Right ventricle myocardium inferior (tissue), 1 donor: Measurements from ENCODE around the gene DPYSL3. TPM values are rescaled to one million over a fixed set of nuclear protein-coding genes. Genes with fewer than 3 reads are reported as not detected.

Experiments
- ATAC-seq: fragments of 200-7000 bp; cut with Tn5 transposase; one replicate; pipeline ENCODE4 v1.9.1; 2020; ENCODE audit warnings: mild to moderate bottlenecking, moderate library complexity
- DNase-seq: peaks from one replicate; pipeline ENCODE4 v3.0.0; 2021; ENCODE audit errors: missing footprints
- intact Hi-C: fragments of 100-400 bp; cut with DNase I; formaldehyde crosslinking; loops from one replicate; pipeline ENCODE4 v1.11.0; 2022
- total RNA-seq: library from RNA; stranded (reverse); fragmentation: NEBNext Ultra II Directional; extraction: Animal tissue kit (Norgen Biotek cat#: 25700); gene quantifications from one replicate; pipeline ENCODE4 v1.2.1, GENCODE V29; 2021
- donor health status: DM: no; HTN: yes; CAD: no; lungs with severe emphysema.

Gene DPYSL3
- total RNA-seq, 1 donor from 2014 or later, result 22.1 TPM

DNA sequence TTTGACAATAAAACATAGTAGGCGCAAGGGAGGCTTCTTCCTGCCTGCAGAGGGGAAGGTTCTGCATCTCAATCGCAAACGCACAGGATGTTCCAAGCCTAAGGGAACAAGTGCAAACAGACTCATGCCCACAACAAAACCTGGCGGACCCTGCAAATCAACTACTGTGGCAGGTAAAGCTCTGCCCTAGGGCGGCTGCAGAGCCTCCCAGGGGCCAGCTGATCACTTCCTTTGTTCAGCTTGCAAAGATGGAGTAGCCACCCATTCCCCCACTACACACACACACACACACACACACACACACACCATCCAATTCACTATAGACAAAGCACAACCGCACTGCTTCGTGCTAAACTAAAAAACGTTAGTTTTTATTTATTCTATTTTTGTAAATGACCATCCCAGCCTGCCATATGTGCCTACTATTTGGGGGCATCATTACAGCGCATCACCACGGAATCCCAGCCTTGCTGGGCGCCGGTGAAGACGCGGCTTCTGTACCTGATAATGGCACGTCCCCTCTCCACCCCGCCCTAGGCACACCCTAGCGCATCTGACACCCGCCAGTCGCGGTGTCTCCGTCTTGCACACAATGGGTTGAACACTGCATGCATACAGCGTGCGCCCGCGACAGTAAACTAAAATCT lies 57.6 kb downstream of the DPYSL3 start:
- intact Hi-C loops, result loop anchor here (5.0 kb wide), 3 partner anchors 50 to 125 kb away; no protein-coding TSS in a partner anchor
- ATAC-seq (no peak), DNase-seq (no peak)

DNA sequence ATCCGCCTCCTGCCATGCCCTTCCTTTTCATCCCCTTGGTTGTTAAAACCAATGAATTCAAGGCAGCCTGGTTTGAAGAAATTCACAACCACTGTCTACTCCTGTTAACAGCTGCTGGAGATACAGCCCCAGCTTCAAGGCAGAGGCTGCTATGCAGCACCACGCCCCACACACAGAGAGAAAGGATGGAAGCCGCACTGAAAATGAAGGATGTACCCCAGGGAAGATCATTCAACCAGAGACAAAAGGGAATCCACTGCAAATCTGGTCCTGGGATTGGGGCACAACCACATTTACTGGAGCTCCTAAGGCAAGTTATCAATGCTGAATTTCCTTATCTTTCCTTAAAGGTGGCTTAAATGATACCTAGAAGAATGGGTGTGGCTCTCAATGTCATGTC lies 58.7 kb downstream of the DPYSL3 start:
- ATAC-seq (no peak), DNase-seq (no peak)
- intact Hi-C loops, result loop anchor here (5.0 kb wide), 3 partner anchors 49 to 126 kb away; no protein-coding TSS in a partner anchor

GRCh38 chr5:147450606-147451005 lies 59.3 kb downstream of the DPYSL3 start:
- DNase-seq (no peak), ATAC-seq (no peak)
- intact Hi-C loops, result loop anchor here (5.0 kb wide), 3 partner anchors 48 to 127 kb away; no protein-coding TSS in a partner anchor

DNA sequence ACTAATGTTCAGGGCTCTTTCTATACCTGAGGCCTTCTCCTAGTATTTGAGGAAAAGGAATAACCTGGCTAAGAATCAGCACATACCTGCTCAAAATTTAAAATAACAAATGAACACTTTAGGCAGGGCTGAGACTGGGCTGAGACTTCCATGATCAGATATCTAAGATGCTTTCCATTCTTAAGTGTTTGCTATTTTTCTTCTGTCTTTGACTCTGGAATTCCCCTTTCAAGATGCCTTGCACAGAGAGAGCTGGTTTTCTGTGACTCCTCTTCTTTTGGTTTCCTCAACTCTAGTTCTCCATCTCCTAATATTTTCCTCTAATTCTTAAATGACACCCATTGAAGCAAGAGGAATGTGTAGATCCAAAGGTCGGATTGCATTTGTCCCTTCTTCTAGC lies 61.1 kb downstream of the DPYSL3 start:
- ATAC-seq (no peak), DNase-seq (no peak)
- intact Hi-C loops, result no loop called here

DNA sequence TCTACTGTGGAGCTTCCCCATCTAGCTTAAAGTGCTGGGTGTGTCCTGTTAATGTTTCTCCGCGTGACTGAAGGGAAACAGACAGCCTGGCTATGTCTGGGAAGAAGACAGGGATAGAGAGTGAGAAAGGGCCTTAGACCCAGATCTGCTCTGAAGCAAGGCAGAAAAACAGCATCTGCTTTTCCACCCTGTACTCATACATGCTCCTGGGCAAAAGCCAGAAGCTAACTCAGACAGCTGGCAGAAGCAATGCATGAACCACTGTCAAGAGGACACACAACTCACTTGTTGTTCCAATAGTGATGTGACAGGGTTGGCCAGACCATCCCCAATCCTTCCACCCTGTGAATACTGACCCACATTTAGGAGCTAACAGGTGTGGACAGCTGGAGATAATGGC lies 63.3 kb downstream of the DPYSL3 start:
- ATAC-seq, result peak; percentile 84
- no peak for DNase-seq
- intact Hi-C loops, result no loop called here

DNA sequence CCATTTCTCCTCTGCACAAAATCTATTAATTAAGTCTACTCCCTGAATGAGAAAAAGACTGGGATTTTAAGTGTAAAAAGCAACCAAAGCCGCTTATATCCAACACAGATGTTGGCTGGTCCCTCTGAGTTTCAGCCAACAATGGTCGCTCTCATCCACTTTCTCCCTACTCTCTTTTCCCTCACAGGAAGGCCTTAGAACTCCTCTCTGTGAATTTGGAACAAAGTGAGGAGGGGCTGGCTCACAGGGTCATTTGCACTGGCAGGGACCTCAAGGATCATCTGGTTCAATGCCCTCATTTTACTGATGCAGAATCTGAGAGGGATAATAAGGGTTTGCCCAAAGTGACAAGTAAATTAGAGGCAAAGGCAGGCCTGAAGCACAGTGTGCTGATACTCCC lies 64.0 kb downstream of the DPYSL3 start:
- ATAC-seq, result peak; percentile 11
- intact Hi-C loops, result no loop called here
- no peak for DNase-seq

DNA sequence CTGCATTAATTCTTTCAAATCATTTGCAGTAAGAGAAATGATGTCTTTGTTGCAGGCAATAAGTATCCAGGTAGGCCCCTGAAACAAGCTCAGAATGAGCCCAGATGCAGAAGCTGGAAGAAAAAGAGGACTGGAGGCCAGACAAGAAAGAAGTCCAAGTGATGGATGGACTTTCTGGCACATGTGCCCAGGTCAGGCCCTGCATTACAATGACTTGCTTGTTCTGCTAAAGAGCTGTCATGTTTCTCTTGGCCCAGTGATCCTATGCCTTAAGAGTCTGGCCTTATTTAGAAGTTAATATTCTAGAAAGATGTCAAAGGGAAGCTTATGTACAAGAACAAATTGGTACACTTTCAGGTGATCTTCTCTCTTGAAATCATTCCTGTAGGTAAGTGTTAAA lies 64.8 kb downstream of the DPYSL3 start:
- intact Hi-C loops, result no loop called here
- peak; percentile 71 for ATAC-seq
- no peak for DNase-seq

- DNase-seq, result no peak
- peak; percentile 40 for ATAC-seq
- intact Hi-C loops, result no loop called here
These were observed 67.6 kb downstream of the DPYSL3 start for GRCh38 chr5:147442224-147442623.

- DNase-seq (no peak), ATAC-seq (no peak)
- intact Hi-C loops, result no loop called here
These were observed 68.6 kb downstream of the DPYSL3 start for GRCh38 chr5:147441191-147441695.

DNA sequence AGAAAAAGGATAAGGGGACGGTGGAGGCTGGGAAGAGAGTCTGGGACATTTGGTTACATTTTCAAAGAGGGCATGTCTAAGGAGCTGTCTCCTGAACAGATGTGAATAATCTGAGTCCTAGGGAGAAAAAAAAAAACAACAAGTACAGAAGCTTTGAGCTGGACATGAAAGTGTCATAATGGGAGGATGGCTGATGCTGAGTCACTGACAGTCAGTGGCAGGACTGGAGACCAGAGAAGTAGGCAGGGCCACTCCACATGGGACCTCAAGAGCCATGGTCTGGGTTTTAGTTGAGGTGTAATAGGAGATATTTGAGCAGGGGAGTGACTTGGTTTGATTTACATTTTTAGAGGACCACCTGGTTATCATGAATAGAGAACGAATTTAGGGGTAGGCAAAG lies 70.6 kb downstream of the DPYSL3 start:
- intact Hi-C loops, result no loop called here
- no peak for DNase-seq
- ATAC-seq, result peak; percentile 32

DNA sequence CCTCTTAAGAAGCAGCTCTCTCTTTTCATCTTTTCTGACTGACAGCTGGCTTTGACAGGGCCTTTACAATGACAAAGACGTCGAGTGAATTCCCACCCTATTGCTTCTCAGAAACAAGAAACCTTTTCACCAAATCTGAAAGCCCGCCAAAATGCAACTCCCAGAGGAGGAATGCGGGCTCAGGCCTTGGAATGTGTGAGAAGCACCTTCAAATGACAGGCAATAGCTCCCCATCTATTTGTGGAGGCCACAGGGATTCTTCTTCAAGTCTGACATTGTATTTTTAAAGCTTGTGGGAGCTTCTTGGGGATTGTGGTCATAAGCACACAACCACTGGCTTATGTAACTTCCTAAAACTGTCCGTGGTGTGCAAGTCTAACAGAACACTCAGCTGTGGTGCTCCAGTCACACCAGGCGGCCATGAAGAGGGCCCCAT lies 72.7 kb downstream of the DPYSL3 start:
- ATAC-seq, result no peak
- intact Hi-C loops, result no loop called here
- no peak for DNase-seq

GRCh38 chr5:147436596-147436995 lies 73.3 kb downstream of the DPYSL3 start:
- DNase-seq (no peak), ATAC-seq (no peak)
- intact Hi-C loops, result no loop called here

GRCh38 chr5:147434049-147434448 lies 75.8 kb downstream of the DPYSL3 start:
- ATAC-seq, result no peak
- intact Hi-C loops, result no loop called here
- DNase-seq, result no peak

GRCh38 chr5:147432323-147432722 lies 77.5 kb downstream of the DPYSL3 start:
- intact Hi-C loops, result no loop called here
- DNase-seq (no peak), ATAC-seq (no peak)

- ATAC-seq (no peak), DNase-seq (no peak)
These were observed 78.3 kb downstream of the DPYSL3 start for GRCh38 chr5:147431586-147431985.

DNA sequence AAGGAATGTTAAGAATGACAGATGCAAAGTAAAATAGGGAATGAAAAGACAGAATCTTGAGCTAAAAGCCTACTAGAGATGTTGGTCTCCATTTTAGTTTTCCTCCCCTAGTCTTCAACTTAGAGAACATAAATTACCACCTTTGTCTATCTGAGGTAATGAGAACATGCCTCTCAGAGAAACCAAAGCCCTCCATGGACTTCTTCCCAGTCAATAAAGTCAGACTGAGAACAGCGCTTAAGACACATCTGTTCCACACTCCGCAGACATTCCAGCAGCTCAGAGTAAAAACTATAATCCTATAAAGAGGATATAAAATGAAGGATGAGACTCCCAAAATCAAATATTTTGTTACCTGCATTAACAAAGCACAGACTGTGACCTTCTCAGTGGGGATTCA lies 79.2 kb downstream of the DPYSL3 start:
- DNase-seq (no peak), ATAC-seq (no peak)
- intact Hi-C loops, result no loop called here

More at GRCh38 chr5:147431586-147431985, 78.3 kb downstream of the DPYSL3 start:
- intact Hi-C loops, result no loop called here

DNA sequence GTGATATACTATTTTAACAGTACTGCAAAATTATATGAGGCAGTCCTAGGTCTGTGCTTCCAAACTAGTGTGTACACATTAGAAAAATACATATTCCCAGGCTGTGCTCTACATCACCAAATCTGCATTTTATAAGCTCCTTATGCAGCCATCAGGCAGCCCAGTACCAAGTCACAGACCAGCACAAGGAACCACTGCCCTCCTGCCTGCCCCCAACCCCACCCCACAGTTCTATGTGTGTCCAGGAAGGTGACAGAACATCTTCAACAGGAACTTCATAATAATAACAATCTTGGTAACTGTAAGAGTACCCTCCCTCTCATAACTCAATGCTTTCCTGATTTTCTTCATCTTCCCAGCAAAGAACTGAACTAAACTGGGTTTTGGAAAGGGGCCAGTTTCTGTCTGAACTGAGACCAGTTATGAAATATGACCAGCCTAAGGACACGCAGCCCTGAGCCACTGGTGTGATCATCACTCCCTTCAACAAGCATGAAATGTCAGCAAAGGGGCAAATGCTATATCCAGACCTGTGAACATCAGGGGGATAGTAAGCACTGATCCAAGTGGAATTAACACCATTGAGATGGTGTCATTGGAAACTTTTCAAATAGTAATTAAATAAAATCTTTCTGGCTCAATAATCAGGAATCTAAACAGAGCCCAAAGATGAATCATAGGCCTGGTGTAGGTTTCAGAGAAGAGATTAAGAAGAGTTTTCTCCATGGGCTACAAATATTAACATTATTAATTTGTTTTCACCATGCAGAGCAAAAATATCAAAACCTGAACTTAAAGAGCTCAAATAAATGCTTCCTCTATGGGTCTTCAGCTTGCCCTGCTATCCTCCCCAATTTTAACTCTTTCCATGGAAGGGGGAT lies 82.1 kb downstream of the DPYSL3 start:
- DNase-seq (no peak), ATAC-seq (peak; percentile 70)
- intact Hi-C loops, result no loop called here

GRCh38 chr5:147426640-147427327 lies 83.1 kb downstream of the DPYSL3 start:
- intact Hi-C loops, result no loop called here
- ATAC-seq (no peak), DNase-seq (no peak)

DNA sequence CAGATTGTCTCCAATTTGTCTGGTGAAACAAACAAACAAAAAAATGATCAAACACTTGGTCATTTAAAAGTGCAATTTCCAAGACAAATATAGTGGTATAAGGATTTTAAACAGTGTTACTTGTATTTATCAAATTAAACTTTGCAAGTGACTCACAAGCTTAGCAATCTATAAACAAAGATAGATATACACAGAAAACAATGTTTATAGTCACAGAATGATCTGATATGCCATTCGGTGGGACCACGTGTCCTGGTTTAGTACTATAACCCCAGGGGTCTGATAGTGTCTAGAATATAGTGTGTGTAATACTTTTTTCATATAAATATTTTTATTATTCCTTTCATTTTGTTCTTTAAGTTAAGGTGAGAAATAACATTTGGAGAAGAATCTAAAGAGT lies 91.3 kb downstream of the DPYSL3 start:
- ATAC-seq, result no peak
- no peak for DNase-seq
- intact Hi-C loops, result no loop called here
